Measurements from ENCODE around the gene TMEM190. TPM values are rescaled to one million over a fixed set of nuclear protein-coding genes. Genes with fewer than 3 reads are reported as not detected.

The TMEM190 gene
- total RNA-seq, 1 donor from 2014 or later: not detected

DNA sequence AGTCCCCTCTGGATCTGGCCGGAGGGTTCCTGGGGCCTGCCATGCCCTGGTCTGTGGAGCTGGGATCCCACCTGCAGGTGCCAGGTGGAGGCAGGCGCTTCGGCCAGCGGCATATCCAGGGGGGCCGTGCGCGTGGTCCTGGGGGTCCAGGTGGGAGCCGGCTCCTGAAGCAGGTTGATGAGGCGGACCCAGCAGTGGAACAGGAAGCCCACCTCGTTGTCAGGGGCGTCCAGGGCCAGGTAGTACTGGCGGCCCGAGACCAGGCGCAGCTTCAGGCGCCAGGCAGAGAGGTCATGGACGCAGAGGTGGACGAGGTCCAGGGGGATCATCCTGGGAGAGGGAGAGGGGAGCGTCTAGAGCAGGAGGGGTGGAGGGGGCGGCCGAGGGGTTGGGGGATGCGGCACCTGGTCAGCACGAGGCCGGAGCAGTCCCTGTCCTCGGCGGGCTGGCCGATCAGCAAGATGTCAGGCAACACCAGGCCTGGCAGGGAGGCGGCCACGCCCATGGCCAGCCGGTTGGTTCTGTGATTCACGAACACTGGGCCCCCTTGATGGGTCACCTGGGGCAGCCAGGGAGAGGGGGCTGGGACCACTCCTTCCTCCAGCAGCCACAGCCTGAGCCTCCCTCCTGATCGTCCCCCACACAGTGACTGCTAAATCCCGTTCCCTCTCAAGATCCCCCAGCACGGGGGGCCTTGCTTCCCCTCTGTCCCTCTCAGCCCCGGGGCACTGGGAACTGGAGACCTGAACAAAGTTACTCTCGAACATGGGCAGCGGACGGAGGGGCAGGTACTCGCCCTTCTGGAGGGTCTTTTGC lies 14.2 kb upstream of the TMEM190 start:
- DNase-seq (ENCODE audit: low read depth) (no peak), FAIRE-seq (no peak)
- Histone ChIP-seq H3K27me3 (ENCODE audit: control insufficient read depth, insufficient read depth, low read length) (no peaks in the 10 kb centered on the region), H3K36me3 (ENCODE audit: control insufficient read depth, insufficient read depth, low read length) (no peaks in the 10 kb centered on the region), H3K4me3 (ENCODE audit: low read depth, low read length) (no peak overlapping the region)
- TF ChIP-seq, protein P1, sequence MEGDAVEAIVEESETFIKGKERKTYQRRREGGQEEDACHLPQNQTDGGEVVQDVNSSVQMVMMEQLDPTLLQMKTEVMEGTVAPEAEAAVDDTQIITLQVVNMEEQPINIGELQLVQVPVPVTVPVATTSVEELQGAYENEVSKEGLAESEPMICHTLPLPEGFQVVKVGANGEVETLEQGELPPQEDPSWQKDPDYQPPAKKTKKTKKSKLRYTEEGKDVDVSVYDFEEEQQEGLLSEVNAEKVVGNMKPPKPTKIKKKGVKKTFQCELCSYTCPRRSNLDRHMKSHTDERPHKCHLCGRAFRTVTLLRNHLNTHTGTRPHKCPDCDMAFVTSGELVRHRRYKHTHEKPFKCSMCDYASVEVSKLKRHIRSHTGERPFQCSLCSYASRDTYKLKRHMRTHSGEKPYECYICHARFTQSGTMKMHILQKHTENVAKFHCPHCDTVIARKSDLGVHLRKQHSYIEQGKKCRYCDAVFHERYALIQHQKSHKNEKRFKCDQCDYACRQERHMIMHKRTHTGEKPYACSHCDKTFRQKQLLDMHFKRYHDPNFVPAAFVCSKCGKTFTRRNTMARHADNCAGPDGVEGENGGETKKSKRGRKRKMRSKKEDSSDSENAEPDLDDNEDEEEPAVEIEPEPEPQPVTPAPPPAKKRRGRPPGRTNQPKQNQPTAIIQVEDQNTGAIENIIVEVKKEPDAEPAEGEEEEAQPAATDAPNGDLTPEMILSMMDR (IDR thresholded peaks at IDR 0.05; ENCODE audit: insufficient read depth, low read length, severe bottlenecking): no peak

DNA sequence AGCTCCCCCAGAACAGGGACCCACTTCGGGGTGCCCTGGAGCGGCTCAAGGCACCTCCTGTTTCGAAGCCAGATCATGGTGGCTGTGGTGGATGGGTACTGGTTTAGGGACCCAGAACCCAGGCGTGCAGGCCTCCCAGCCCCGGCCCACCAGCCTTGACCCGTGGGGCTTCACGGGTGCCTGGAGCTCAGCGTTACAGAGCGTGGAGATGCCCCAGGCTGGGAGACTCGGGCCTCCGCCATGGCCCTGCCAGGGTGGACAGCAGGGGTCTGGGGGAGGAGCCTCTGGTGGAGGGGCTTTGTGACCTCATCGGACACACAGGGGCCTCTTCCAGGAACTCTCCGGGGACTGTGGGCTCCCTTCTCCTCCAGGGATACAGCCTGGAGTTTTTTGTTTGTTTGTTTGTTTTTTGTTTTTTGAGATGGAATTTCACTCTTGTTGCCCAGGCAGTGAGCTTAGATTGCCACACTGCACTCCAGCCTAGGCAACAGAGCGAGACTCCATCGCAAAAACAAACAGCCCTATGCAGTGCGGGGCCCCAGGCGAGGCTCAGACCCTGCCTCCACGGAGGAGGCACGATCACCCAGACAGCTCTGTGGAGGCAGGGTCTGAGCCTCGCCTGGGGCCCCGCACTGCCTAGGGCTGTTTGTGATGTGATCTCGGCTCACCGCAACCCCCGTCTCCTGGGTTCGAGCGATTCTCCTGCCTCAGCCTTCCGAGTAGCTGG lies 13.5 kb upstream of the TMEM190 start, which contains the start of gene GARIN5B:
GARIN5B (minus strand) TSS at position 271 of the 727 bp plus-strand sequence; CDS start at position 77, 194 bp downstream.
- DNase-seq (ENCODE audit: low read depth) (no peak), FAIRE-seq (no peak)
- H3K27me3 ChIP-seq (ENCODE audit: control insufficient read depth, insufficient read depth, low read length): no peaks in the 10 kb centered on the region
- TF ChIP-seq, protein P1 (IDR thresholded peaks at IDR 0.05; ENCODE audit: insufficient read depth, low read length, severe bottlenecking): no peak
- no peak within 1 kb of the TSS for H3K4me3 ChIP-seq (ENCODE audit: low read depth, low read length)
- no peaks in the 10 kb centered on the region for H3K36me3 ChIP-seq (ENCODE audit: control insufficient read depth, insufficient read depth, low read length)

DNA sequence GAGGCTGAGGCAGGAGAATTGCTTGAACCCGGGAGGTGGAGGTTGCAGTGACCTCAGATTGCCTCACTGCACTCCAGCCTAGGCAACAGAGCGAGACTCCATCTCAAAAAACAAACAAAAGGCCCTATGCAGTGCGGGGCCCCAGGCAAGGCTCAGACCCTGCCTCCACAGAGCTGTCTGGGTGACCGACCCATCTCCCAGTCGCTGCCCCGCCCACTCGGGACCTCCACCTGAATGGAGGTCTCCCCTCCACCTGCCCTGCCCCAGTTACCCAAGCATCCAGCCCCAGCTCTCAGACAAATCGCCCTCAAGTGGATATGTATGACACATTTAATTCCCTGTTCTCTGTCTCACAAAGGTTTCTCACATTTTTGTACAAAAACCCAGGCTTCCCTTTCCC lies 11.4 kb upstream of the TMEM190 start:
- no peaks in the 10 kb centered on the region for H3K27me3 ChIP-seq (ENCODE audit: control insufficient read depth, insufficient read depth, low read length)
- no peak for DNase-seq (ENCODE audit: low read depth)
- H3K36me3 ChIP-seq (ENCODE audit: control insufficient read depth, insufficient read depth, low read length): no peaks in the 10 kb centered on the region
- TF ChIP-seq, protein P1 (IDR thresholded peaks at IDR 0.05; ENCODE audit: insufficient read depth, low read length, severe bottlenecking): no peak
- no peak overlapping the region for H3K4me3 ChIP-seq (ENCODE audit: low read depth, low read length)
- FAIRE-seq: no peak

DNA sequence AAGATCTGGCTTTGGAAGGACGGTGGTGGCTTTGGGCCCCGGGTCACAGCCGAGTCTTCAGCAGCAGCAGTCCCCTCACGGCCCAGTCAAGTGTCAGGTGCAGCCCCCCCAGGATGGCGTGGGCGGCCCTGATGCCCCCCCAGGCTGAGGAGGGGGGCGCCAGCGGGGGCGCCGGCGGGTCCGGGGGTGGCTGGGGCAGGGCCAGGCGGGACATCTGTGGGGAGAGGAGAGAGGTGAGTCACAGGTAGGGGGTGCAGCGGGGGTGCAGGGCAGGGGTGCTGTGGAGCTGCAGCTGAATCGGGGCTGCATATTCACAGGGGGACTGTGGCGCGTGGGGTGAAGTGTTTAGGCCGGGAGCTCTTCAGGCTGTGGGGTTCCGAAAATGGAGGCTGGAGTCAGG lies 10.7 kb upstream of the TMEM190 start:
- DNase-seq (ENCODE audit: low read depth): no peak
- no peaks in the 10 kb centered on the region for H3K36me3 ChIP-seq (ENCODE audit: control insufficient read depth, insufficient read depth, low read length)
- H3K4me3 ChIP-seq (ENCODE audit: low read depth, low read length): no peak overlapping the region
- TF ChIP-seq, protein P1 (IDR thresholded peaks at IDR 0.05; ENCODE audit: insufficient read depth, low read length, severe bottlenecking): no peak
- no peaks in the 10 kb centered on the region for H3K27me3 ChIP-seq (ENCODE audit: control insufficient read depth, insufficient read depth, low read length)
- FAIRE-seq: no peak

DNA sequence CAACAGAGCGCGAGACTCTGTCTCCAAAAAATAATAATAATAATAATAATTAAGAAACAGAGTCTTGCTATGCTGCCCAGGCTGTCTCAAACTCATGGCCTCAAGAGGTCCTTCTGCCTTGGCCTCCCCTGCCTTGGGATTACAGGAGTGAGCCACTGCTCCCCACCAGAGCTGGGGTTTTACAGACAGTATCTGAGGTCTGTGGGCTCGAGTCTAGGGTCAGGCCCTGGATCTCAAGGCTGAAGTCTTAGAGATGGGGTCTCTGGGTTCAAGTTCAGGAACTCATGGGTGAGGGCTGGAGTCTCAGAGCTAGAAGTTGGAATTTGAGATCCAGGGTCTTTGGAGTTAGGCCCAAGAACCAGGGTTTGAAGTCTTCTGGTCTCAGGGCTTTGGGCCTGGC lies 9.8 kb upstream of the TMEM190 start:
- H3K27me3 ChIP-seq (ENCODE audit: control insufficient read depth, insufficient read depth, low read length): peaks cover under 1% of the 10 kb centered on the region
- H3K4me3 ChIP-seq (ENCODE audit: low read depth, low read length): no peak overlapping the region
- FAIRE-seq (no peak), DNase-seq (ENCODE audit: low read depth) (no peak)
- H3K36me3 ChIP-seq (ENCODE audit: control insufficient read depth, insufficient read depth, low read length): no peaks in the 10 kb centered on the region
- TF ChIP-seq, protein P1 (IDR thresholded peaks at IDR 0.05; ENCODE audit: insufficient read depth, low read length, severe bottlenecking): no peak
